Ascending aorta (tissue), 2 donors: Measurements from ENCODE around the gene COQ10A. TPM values are rescaled to one million over a fixed set of nuclear protein-coding genes. Genes with fewer than 3 reads are reported as not detected.

ENCODE experiments used
- DNase-seq, 2 donors: peaks; one replicate each; pipeline ENCODE4 v3.0.0-alpha.2; 2019; ENCODE audit warnings: low spot score in 2 of 2
- H3K27ac ChIP-seq, 2 donors: fragments of 200-600 bp; sonication (generic); one replicate each; pipeline ENCODE4 v1.5.1; 2016 to 2017; ENCODE audit warnings: mild to moderate bottlenecking in 1 of 2
- H3K27me3 ChIP-seq: fragments of 200-600 bp; sonication (generic); one replicate; pipeline ENCODE4 v1.5.1; 2017
- H3K36me3 ChIP-seq, 2 donors: fragments of 200-600 bp; sonication (generic); one replicate each; pipeline ENCODE4 v1.5.1; 2016
- H3K4me1 ChIP-seq, 2 donors: fragments of 200-600 bp; sonication (generic); one replicate each; pipeline ENCODE4 v1.5.1; 2016 to 2017; ENCODE audit warnings: mild to moderate bottlenecking in 1 of 2
- H3K4me3 ChIP-seq, 2 donors: fragments of 200-600 bp; sonication (generic); one replicate each; pipeline ENCODE4 v1.5.1; 2016 to 2017; ENCODE audit warnings: mild to moderate bottlenecking in 1 of 2
- H3K9me3 ChIP-seq, 2 donors: fragments of 200-600 bp; sonication (generic); one replicate each; pipeline ENCODE4 v1.5.1; 2016
- CTCF ChIP-seq, 3 experiments: fragments of 200-600 bp in 2 of 3; fragments of 450-650 bp in 1 of 3; sonication (generic) in 2 of 3; IDR thresholded peaks; one replicate each; pipeline ENCODE4 v1.5.1; 2016 to 2019; ENCODE audit warnings: antibody characterized with exemption in 3 of 3, mild to moderate bottlenecking in 1 of 3, moderate library complexity in 1 of 3
- intact Hi-C: fragments of 100-400 bp; cut with DNase I; formaldehyde crosslinking; loops from one replicate; pipeline ENCODE4 v1.15.1; 2023
- total RNA-seq: library from RNA; depleted of rRNA; stranded (reverse); fragments of >200 nt; gene quantifications from one replicate; pipeline ENCODE4 v1.1.0, GENCODE V29; 2016

COQ10A gene
- total RNA-seq, result 4.8 TPM

GRCh38 chr12:56266693-56267442 lies at the start of gene COQ10A:
TSS of gene COQ10A (plus strand) at chr12:56266942. CDS start at chr12:56267119, 177 bp downstream.
- TF ChIP-seq CTCF (IDR thresholded peaks at IDR 0.05), result peak; percentile 65 to 72 (median 71)
- H3K36me3 ChIP-seq, result peaks cover 10 to 12% of the 10 kb centered on the region in 2 donors
- no peaks in the 10 kb centered on the region for H3K27me3 ChIP-seq
- H3K27ac ChIP-seq, result peak within 1 kb of the TSS; percentile 91 to 96
- peak within 1 kb of the TSS; percentile 69 to 73 for H3K4me3 ChIP-seq
- intact Hi-C loops, result loop anchor here (1.0 to 2.0 kb wide), 2 partner anchors 9 to 34 kb away; partner anchors contain the start of genes ANKRD52 and CS
- DNase-seq, result peak; percentile 79 to 94
- no peaks in the 10 kb centered on the region for H3K9me3 ChIP-seq
- peaks cover 0 to 12% of the 10 kb centered on the region in 2 donors for H3K4me1 ChIP-seq

DNA sequence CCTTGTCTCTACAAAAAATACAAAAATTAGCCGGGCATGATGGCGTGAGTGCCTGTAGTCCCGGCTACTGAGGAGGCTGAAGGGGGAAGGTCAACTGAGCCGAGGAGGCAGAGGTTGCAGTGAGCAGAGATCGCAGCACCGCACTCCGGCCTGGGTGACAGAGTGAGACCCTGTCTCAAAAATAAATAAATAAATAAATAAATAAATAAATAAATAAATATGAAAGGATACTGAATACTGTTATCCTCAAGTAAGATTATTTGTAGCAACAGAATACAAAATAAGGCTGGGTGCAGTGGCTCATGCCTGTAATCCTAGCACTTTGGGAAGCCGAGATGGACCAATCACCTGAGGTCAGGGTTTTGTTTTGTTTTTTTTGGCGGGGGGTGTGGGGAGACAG lies 46.9 kb upstream of the COQ10A start:
- H3K27me3 ChIP-seq, result no peaks in the 10 kb centered on the region
- peak overlapping the region in 1 of 2 donors; percentile 70 for H3K4me3 ChIP-seq
- peak overlapping the region; percentile 98 to 100 for H3K27ac ChIP-seq
- intact Hi-C loops, result loop anchor here (2.0 kb wide), 1 partner anchor 13 kb away; no protein-coding TSS in a partner anchor
- no peaks in the 10 kb centered on the region for H3K9me3 ChIP-seq
- peaks cover 18 to 25% of the 10 kb centered on the region in 2 donors for H3K36me3 ChIP-seq
- H3K4me1 ChIP-seq, result peaks cover 17 to 42% of the 10 kb centered on the region in 2 donors
- DNase-seq, result no peak
- no peak for TF ChIP-seq CTCF (IDR thresholded peaks at IDR 0.05)

GRCh38 chr12:56220611-56221231 lies 46.0 kb upstream of the COQ10A start:
- peak overlapping the region; percentile 98 to 100 for H3K27ac ChIP-seq
- no peaks in the 10 kb centered on the region for H3K9me3 ChIP-seq
- no peak for TF ChIP-seq CTCF (IDR thresholded peaks at IDR 0.05)
- H3K4me3 ChIP-seq, result peak overlapping the region; percentile 70 to 92
- intact Hi-C loops, result loop anchor here (2.0 kb wide), 1 partner anchor 14 kb away; no protein-coding TSS in a partner anchor
- DNase-seq, result no peak
- peaks cover 10 to 16% of the 10 kb centered on the region in 2 donors for H3K36me3 ChIP-seq
- H3K4me1 ChIP-seq, result peaks cover 17 to 44% of the 10 kb centered on the region in 2 donors
- H3K27me3 ChIP-seq, result no peaks in the 10 kb centered on the region

GRCh38 chr12:56221232-56221756 lies 45.4 kb upstream of the COQ10A start:
- no peaks in the 10 kb centered on the region for H3K27me3 ChIP-seq
- H3K27ac ChIP-seq, result peak overlapping the region; percentile 98 to 100
- TF ChIP-seq CTCF (IDR thresholded peaks at IDR 0.05), result no peak
- H3K36me3 ChIP-seq, result peaks cover 10 to 11% of the 10 kb centered on the region in 2 donors
- H3K4me3 ChIP-seq, result peak overlapping the region; percentile 70 to 92
- DNase-seq, result peak in 1 of 2 donors; percentile 91
- H3K9me3 ChIP-seq, result no peaks in the 10 kb centered on the region
- intact Hi-C loops, result loop anchor here (2.0 kb wide), 1 partner anchor 14 kb away; no protein-coding TSS in a partner anchor
- peaks cover 17 to 44% of the 10 kb centered on the region in 2 donors for H3K4me1 ChIP-seq

DNA sequence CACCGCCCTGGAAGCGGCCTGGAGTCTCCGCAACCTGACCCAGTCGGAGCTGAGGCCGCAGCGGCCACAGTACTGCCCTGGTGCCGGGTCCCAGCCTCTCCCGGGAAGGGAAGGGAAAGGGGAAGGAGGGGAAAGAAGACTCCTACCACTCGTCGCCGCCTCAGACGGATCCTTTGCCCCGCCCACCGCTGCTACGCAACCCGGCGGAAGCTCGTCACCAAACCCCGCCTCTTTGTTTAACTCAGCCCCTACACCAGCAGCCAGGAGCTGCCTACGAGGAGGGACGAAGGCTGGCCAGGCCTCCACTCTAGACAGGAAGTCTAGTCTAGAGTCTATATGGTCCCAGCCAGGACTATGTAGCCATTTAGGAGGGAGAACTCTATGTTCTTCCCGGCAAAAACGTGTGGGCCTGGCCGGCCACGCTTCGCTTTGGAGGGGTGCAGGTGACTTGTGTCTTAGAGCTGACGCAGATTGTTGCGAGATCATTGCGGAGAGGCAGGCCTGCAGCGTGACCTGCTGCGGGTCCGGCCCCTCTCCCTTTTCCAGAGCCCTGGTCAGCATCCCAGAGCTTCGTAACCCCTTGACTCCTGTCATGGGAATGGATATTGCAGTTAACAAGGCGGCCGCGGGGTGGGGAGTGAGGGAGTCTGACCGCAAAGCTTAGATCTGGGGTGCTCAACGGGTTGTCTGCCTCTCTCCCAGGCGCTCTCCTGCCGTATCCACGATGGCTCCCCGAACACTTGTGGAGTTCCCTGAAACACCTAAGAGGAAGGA lies 44.8 kb upstream of the COQ10A start, which contains the start of gene RNF41:
RNF41 (minus strand) TSS at position 166 of the 774 bp plus-strand sequence. CDS start 7,875 bp downstream, outside the sequence.
- intact Hi-C loops, result loop anchor here (2.0 kb wide), 1 partner anchor 15 kb away; no protein-coding TSS in a partner anchor
- peak; percentile 11 to 25 (median 21) for TF ChIP-seq CTCF (IDR thresholded peaks at IDR 0.05)
- H3K4me1 ChIP-seq, result peaks cover 17 to 44% of the 10 kb centered on the region in 2 donors

More for the DNA sequence above, 44.8 kb upstream of the COQ10A start, which contains the start of gene RNF41:
- DNase-seq, result peak; percentile 94 to 99
- H3K27me3 ChIP-seq, result no peaks in the 10 kb centered on the region
- peaks cover 5 to 8% of the 10 kb centered on the region in 2 donors for H3K36me3 ChIP-seq
- H3K9me3 ChIP-seq, result no peaks in the 10 kb centered on the region
- peak within 1 kb of the TSS; percentile 70 to 92 for H3K4me3 ChIP-seq
- peak within 1 kb of the TSS; percentile 98 to 100 for H3K27ac ChIP-seq
